CD4-positive, alpha-beta T cell treated with Interleukin-6 for 4 hours (primary cell): ENCODE results near the gene SPOCD1.
A peak's percentile ranks its signal among the peaks of the same experiment; 100 is the strongest.

Source experiments
- DNase-seq: peaks from one replicate; pipeline ENCODE4 v3.0.0-alpha.2; 2020; ENCODE audit warnings: mixed read lengths

Gene SPOCD1

DNA sequence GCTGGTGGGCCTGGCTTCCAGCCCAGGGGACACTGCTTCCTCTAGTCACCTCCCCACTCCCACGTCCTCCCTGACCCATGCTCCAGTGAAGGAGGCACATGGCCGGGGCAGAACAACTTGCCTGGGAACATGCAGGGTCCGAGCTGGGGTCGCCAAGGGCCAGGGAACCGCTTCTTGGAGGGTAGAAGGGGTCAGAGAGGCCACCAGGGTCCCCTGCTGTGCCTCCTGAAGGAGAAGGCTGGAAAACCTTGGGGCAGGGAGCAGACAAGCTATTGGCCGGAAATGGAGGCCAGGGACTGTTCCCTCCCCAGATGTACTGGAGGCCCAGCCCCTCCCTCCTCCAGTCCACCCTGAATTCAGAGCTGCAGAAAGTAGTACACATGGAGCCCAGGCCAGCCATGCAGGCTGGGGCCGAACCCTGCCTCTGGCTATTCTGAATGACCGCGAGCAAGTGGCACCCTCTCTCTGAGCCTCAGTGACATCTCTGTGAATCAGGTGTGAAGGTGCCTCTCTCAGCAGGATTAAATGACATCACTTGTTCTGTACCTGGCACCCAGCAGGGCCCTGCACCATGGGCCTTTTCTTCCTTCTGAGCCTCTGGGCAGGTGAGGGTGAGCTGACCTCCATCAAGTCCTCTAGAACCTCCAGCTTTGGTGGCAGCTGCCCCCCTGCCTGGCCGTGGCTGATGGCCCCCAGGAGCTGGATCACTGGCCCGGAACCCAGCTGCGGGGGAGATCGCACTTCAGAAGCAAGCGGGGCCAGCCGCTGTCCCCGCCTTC is 15.7 kb downstream of the SPOCD1 start:
- DNase-seq, result no peak

DNA sequence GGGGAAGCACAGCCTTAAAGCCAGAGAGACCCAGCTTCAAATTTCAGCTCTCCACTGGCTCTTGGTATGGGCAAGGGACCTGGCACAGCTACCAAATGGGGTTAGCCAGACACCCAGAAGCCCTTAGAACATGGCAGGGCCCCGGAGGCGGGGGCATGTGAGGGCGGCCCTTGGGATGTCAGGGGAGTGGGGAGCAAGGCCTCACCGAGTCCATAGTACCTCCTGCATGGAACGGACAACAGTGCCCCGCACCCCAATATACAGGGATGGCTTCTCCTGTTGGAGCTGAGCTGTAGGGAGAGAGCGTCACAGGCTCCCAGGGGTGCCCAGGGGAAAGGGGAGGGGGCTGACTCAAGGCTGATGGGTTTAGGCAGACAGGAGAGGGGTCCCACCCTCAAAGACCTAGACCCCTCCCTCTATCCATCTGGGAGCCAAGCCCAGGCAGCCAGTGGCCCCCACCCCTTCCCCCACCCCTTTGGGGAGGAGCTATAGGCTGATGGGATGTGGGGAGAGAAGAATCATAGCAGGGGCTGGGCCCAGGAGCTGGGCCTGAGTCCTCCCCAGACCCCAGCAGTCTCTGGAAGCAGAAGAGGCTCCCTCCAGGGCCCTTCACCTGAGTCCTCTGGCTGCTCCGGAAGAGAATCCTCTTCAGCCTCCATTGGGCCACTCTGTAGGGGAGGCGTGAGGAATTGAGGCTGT is 16.5 kb downstream of the SPOCD1 start:
- no peak for DNase-seq

DNA sequence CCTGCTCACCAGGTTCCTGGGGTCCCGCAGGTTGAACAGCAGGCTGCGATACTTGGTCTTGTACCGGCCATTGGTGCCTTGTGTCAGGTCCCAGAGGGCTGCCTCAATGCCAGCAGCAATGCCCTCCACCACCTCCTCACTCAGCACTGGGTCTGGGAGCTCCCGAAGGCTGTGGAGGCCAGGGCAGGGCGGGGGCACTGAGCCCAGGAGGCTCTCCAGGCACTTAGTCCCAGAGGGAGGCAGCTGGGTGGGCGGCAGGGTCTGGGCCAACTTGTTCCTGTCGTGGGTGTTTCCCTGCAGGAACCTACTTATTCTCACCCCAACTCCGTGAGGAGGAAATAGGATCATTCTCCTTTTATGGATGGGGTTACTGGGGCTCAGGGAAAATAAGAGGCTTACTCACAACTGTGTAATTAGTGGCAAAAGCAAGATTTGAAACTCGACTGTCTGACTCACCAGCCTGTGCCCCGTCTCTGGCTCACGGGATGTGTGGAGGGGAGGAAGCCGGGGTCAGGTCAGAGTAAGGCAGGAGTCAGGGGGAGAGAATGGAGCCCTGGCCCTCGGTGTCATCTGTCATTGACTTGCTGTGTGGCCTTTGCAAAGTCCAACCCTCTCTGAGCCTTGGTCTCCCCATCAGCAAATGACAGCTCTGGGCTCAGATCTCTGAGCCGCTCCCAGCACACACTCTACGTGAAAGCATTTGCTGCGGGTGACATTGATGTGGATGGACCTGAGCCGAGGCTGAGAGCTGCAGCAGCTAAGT is 17.2 kb downstream of the SPOCD1 start:
- DNase-seq, result no peak

DNA sequence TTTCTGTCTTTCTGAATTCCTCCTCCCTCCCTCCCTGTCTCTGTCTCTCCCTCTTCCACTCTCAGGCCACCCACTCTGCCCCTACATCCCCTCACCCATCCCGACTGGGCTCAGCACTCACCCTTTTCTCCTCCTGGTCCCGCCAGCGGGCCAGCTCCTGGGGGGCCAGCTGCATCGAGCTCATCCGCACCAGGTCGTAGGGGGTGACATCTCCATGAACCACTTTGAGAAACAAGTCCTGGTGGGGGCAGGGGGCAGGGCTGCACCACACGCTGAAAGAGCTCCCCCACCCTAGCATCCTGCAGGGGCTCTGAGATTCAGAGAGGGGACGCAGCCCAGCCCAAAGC is 17.8 kb downstream of the SPOCD1 start:
- DNase-seq, result no peak

DNA sequence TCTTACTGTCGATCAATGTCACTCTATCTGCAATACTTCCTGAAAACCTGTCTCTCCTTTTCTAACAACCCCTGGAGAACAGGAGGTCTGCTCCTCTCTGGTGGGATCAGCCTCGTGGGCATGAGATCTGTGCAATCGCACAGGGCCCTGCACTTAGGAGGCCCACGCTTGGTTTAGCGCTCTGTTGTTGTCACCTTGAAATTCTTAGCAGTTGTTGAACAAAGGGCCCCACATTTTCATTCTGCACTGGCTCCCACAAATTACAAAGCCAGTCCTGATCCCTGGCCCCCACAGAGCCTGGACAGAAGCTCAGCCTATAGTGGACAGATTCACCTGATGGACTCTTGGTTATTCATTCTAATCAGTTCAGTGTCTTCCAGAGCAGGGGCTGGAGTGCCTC is 18.6 kb downstream of the SPOCD1 start:
- DNase-seq, result no peak

DNA sequence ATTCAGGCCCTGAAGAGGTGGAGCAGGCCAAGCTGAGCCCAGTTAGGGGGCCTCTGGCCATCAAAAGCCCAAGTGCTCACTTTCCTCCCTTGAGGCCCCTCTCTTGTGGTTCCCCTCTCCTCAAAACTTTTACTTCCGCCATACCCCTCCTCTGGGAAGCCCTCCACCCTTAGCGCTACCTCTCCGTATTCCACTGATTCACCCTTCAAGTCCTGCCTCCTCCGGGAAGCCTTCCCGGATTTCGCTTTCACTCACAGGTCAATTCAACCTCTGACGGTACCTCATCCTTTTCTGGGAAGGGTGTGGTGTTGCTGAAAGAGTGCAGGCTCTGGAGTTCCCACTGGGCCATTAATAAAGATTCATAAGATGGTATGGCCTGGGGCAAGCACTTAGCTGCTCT is 19.1 kb downstream of the SPOCD1 start:
- DNase-seq, result no peak

DNA sequence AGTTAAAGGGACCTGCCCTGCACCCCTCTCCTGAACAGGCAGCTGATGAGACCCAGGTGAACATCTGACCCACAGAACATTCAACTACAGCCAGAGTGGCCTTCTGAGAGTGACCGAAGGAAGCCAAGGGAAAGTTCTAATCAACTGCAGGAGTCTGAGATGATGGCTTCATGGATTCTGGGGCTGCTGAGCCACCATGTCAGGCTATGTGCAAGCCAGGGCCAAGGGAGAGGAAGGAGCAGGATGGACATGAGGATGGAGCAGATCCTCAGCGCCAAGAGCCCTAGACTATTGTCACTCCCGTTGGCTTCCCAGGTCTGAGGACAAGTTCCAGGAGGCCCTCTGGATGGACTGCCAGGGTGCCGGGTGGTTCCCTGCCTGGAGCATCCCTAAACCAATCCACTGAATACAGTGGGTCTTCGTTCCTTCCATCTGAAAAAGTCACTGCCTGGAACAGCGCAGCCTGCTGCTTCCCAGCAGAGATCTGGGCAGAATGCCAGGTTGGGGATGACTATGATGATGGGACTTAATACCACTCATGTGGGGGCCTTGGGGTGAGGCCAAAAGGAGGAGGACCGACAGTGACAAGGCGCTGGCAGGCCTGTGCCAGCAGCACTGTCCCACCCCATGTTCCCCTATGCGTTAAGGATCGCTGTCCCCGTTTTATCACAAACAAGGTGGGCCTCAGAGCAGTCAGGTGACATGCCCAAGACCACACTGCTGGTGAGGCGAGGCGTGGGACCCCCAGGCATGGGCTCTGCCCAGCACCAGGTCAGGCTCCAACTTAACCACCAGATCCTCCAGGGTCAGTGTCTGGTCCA is 19.8 kb downstream of the SPOCD1 start:
- no peak for DNase-seq

DNA sequence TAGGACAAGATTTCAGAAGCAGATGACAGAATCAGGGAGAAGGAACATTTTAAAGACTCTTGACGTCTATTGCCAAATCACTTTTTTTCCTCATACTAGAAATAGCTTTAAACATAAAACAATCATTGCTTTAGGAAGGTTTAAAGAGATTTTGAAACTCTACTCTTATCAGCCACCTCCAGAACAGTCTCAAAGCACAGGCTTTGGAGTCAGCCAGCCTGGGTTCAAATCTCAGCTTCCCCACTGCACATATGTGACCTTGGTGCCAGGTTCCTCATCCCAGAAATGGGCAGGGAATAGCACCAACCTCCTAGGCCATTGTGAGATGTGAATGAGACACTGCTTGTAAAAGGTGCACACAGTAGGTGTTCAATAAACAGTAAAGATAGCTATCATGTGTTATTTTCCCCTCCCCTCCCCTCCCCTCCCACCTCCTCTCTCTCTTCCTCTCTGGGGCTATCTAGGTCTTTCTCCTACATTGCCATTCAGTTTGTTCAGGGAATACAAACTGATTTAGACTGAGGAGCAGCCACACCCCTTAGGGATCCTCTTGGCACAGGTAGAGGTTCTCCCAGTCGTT is 20.6 kb downstream of the SPOCD1 start:
- no peak for DNase-seq

DNA sequence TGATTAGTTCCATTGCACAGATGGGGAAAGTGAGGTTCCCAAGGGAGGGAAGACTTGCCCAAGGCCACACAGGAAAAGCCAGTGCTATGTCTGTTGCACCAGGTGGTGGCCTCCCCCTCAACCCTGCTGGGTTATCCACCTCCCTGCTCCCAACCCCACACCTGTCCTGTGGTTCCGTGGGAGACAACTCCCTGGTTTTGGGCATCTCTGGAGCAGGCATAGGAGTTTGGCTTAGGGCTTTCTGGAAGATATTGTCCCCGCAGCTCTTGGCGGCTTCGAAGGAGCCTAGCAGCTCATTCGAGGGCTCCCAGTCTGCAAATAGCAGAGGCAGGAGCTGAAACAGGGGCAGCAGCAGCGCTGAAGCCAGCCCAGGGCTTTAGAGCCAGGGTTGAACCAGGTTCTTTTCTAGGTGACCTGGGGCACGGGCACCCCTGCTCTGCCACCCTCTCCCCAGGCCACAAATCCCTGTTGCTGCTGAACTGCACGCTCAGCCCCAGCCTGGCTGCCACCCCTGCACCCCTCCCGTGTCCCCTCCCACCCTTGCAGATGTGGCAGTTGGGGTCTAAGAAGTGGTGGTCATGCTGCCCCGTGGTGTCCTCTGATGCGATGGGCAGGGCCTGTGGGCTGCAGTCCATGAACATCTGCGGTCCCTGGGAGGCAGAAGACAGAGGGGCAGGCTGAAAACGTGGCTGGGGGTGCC is 22.1 kb downstream of the SPOCD1 start:
- DNase-seq, result no peak

DNA sequence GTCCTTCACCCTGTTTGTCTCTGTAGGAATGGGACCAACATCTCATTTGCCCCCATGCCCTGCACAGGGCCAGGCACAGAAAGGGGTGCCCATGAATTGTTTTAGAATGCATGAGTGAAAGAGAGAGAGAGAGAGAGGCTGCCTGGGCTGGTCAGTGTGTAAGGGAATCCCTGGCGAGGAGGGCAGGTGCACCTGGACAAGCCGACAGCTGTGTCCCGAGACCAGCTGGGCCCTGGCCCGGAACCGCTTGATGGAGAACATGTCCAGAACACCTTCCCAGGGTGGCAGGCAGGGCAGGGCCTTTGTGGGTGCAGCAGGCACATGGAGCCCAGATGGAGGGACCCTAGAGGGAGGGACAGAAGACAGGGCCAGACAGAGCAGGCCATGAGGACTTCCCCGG is 22.7 kb downstream of the SPOCD1 start:
- no peak for DNase-seq

DNA sequence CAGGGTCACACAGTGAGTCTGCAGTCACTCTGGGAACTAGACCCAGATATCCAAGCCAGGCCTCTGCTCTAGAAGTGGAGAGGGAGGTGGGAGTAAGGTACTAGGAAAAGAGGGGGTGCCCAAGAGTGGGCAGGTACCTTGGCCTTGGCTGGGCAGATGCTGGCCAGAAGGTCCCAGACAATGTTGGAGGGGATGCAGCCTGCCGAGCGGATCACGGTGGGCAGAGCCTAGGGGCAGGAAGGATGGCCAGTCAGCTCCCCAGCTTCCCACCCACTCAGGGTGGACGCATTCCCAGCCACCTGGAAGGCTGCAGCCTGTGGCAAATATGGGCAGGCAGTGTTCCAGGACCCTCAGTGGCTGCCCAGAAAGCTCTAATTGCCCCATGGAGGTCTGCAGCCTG is 23.3 kb downstream of the SPOCD1 start:
- DNase-seq, result no peak

DNA sequence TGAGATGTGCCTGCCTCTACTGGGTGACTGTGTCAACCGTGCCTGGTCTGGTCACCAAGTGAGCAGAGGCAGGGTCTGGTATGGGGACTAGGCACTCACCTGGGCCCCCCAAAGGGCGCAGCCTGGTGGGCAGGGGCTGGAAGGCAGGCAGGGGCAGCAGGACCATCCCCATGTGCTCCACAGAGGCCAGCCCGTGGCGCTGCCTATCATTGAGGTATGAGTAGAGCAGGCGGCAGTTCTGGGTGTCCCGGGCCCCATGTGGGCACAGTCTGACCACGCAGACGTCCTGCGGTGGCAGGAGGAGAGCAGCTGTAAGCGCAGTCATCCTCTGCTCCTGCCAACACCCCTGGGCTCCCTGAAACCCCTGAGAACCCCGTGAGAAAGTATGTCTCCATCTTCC is 23.7 kb downstream of the SPOCD1 start:
- DNase-seq, result no peak

DNA sequence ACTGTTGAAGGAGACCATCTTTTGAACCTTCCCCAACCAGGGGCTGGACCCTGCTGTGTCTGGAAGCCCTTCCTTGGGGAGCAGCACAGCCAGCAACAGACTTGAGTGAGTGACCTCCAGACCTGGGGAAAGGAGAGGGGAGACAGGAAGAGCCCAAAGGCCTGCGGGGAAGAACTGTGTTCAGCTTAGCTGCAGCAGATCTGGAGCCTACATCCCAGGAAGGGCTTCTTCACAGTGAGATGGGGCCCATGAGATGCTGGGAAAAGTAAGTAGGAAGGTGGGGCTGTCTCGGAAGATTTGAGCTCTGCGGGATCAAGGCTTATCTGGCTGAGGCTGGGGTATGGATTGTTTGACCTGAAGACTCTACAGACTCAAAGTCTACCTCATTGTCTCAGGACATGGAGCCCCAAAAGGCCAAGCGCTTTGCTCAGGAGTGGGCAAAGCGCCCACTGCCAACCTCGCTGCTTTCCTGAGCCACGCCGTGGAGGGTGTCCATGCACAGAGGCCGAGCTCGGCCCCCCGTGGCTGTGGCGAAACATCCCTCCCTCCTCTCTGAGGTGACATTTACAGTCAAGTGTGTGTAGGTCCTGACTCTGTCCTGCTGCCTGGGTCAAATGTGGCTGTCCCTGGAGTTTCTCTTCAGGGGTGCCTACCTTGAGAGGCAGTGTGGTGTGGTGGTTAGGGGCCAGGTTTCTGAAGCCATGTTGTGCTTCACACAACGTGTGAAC is 24.5 kb downstream of the SPOCD1 start:
- DNase-seq, result no peak

DNA sequence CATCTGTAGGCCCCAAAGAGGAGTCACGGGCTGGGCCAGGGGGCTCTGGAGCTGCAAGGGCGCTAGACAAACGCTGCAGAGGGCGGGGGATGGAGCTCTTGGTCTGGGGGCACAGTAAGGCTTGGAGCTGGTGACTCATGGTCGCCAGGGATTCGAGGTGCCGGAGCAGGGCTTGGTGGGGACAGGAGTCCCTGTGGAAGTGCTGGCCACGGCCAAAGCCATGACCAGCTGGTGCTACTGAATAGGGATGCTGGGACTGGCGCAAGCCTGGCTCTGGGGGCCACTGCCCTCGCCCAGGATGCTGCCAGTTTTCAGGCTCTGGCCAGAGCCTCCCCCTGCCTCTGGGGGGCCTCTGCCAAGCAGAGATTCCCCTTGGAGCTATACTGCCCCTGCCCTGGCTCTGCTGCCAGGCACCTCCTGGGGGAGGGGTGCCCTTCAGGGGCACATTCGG is 25.2 kb downstream of the SPOCD1 start:
- no peak for DNase-seq

DNA sequence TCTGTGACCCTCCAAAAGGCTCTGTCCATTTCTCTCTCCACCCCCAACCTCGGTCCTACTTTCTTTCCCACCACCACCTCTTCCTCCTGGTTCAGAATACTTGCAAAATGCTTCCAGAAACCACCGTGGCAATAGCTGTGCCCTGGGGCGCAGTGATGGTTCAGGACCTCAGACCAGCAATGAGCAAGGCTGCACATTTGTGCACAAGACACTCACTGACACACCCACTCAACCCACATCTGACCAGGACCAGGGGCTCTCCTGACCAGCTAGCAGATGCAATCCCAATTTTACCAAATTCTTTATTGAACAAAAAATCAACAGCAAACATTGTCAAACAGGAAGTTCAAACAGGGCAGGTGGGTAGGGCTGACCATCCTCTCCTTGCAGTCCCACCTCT is 25.7 kb downstream of the SPOCD1 start:
- no peak for DNase-seq

DNA sequence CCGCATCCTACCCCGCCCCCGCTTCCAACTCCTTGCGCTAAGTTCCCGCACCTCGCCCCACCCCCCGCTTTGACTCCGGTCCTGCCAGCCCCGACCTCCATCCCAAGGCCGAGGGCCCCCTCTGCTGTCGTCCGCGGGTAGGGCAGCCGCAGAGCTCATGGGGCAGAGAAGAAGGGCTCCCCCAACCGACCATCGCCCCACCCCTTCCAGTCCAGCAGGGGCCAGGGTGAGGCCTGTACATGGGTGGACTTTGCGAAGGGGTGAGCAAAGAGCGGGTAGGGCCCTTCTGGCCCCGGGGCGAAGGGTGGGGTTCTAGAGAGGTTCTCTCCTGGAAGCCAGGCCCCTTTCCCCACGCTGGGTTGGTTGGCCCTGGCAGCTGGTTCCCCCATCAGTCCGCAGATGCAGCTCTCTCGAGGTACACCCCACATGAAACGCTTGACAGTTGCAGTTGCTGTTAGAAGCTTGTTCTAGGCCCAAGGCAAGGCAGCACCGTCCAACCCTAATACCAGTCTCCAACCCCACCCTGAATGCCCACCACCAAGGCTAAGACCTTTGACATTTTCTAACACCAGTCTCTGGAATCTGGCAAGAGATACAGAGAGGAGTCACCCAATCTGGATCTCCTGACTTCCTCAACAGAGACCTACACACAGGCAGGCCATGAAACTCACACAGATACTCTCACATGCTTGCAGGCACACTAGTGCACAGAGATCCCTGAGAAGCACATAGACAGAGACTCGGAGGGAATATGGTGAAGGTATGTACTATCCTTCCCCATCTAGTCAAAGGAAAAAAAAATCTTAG is 26.4 kb downstream of the SPOCD1 start:
- DNase-seq, result peak; percentile 96

DNA sequence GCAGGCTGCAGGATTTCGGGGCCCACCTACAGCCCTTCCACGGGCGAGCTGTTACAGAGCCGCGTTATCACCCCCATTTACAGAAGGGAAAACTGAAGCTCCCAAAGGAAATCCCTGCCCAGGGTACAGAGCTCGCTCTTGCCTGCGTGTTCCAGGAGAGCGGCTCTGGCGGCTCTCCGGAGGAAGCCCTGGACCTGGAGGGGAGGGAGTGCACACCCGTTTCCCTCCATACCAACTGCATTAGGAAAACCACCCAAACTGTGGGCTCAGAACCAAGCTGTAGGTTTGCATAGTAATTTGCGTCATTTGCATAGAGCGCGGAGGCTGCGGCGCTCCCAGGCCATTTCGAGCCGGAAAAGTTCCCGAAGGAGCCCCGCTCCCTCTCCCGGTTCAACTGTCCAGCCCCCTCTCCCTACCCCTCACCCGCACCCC is 27.0 kb downstream of the SPOCD1 start:
- DNase-seq, result no peak

DNA sequence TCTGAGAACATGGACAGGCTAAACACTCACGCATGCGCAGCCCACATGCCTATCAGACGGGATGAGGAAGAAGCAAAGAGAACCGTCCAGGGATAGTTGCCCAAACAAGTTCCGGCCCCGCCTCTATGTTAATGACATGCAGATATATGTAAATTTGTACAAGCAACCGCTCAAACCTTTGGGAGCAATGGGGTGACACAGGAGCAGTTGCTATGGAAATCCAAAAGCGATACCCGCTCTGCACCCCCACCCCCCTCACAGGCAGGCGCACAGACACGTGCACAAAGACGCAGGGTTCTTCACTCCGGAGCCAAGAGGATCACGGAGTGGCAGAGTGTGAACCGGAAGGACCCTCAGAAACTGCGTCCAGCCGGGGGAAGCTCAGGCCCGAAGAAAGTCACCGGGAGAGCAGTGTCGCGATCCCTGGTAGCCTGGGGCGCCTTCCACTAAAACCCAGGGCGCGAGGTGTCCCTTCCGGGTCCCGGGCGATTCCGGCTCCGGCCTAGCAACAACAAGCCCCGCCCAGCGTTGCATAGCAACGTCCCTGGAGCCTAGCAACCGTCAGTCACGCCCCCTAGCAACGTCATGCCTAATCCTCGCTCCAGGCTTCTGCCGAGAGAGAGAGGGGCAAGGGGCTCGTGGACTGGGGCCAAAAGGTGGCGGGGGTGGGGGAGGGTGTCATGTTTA is 27.5 kb downstream of the SPOCD1 start:
- DNase-seq, result peak; percentile 92

DNA sequence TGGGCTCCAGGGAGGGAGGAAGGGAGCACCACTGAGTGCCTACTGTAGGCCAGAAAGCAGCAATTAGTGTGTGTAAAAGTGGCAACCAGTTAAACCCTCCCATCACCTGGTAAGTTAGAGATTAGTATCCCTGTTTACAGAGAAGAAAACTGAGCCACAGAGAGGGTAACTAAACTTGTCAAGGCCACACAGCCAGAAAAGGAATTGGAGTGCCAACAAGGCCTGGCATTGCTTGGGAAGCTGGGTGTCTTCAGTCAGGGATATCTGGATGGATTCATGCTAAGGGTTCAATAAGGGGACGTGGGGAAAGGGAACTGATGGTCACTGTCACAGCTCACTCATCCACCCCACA is 28.1 kb downstream of the SPOCD1 start:
- DNase-seq, result no peak

DNA sequence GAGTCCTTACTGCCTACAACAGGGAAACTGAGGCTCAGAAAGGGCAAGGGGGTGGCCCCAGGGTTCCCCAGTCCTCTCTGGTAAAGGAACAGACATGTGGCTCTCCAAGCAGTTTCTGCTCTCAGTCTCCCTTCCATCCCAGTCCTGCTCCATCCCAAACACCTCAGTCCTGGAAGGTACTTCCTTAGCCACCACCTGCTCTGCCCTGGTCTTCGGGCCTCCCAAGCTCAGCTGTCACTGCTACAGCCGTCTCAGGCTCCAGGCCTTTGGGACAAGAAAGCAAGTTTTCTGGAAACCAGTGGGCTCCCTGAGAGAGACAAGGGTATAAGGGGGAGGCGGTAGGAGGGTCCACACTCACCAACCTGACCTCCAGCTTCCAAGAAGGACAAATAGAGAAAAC is 28.6 kb downstream of the SPOCD1 start:
- no peak for DNase-seq
